GM18526 (cell line): ENCODE results near the gene PGF.
A peak's percentile ranks its signal among the peaks of the same experiment; 100 is the strongest.

Experiments used
- POLR2A ChIP-seq: IDR thresholded peaks from 3 replicates; pipeline ENCODE4 v1.6.1; 2011; ENCODE audit not compliant: insufficient read length; ENCODE audit errors: extremely low read depth

Gene PGF

GRCh38 chr14:74955229-74956026 is at the start of gene PGF:
TSS of gene PGF (minus strand) at chr14:74955597. CDS start at chr14:74955242, 355 bp downstream.
- no peak for TF ChIP-seq POLR2A

- TF ChIP-seq POLR2A, result no peak
These were observed 48.0 kb upstream of the PGF start for GRCh38 chr14:75003250-75004027.

GRCh38 chr14:75002392-75003249 is 47.2 kb upstream of the PGF start, which contains the start of gene EIF2B2:
TSS of gene EIF2B2 (plus strand) at chr14:75002921. CDS start at chr14:75002991, 70 bp downstream.
- TF ChIP-seq POLR2A, result peak; percentile 77

- no peak for TF ChIP-seq POLR2A
These were observed 46.5 kb upstream of the PGF start for GRCh38 chr14:75001899-75002298.

GRCh38 chr14:75001261-75001660 is 45.9 kb upstream of the PGF start:
- no peak for TF ChIP-seq POLR2A

- no peak for TF ChIP-seq POLR2A
These were observed 33.6 kb upstream of the PGF start for GRCh38 chr14:74988993-74989392.

- TF ChIP-seq POLR2A, result no peak
These were observed 32.7 kb upstream of the PGF start for GRCh38 chr14:74988131-74988530.

- no peak for TF ChIP-seq POLR2A
These were observed 30.4 kb upstream of the PGF start for GRCh38 chr14:74985806-74986205.

GRCh38 chr14:74985028-74985310 is 29.6 kb upstream of the PGF start:
- no peak for TF ChIP-seq POLR2A

- no peak for TF ChIP-seq POLR2A
These were observed 29.0 kb upstream of the PGF start for GRCh38 chr14:74984236-74985027.

GRCh38 chr14:74983343-74983742 is 27.9 kb upstream of the PGF start:
- TF ChIP-seq POLR2A, result no peak

GRCh38 chr14:74982661-74983060 is 27.3 kb upstream of the PGF start:
- TF ChIP-seq POLR2A, result no peak

GRCh38 chr14:74981833-74982232 is 26.4 kb upstream of the PGF start:
- TF ChIP-seq POLR2A, result no peak

- TF ChIP-seq POLR2A, result no peak
These were observed 26.0 kb upstream of the PGF start for GRCh38 chr14:74981462-74981782.
